Sigmoid colon (tissue), 4 donors: ENCODE measurements around the gene FRY.
"Not testable (repeated sequence)": the region's sequence is repeated elsewhere in the genome, so short reads cannot be mapped to it uniquely, and the experiment has no call there.

Experiments used
- CTCF ChIP-seq, 4 experiments: fragments of 450-650 bp in 3 of 4; fragments of 200-600 bp in 1 of 4; IDR thresholded peaks; one replicate each; pipeline ENCODE4 v1.5.1; 2016 to 2019; ENCODE audit warnings: antibody characterized with exemption in 4 of 4, mild to moderate bottlenecking in 3 of 4, moderate library complexity in 2 of 4
- POLR2AphosphoS5 ChIP-seq, 4 donors: sonication (generic); formaldehyde crosslinking; IDR thresholded peaks; one replicate each; pipeline ENCODE4 v1.6.1; 2017; ENCODE audit warnings: antibody characterized with exemption in 4 of 4

GRCh38 chr13:32000754-32001153 lies 30.8 kb upstream of the FRY start:
- not testable (repeated sequence) for TF ChIP-seq CTCF, POLR2AphosphoS5 (IDR thresholded peaks at IDR 0.05)
